Gastroesophageal sphincter (tissue), 3 donors: ENCODE results near the gene SLC66A1.

Experiments
- CTCF ChIP-seq, 4 experiments: fragments of 200-600 bp in 2 of 4; fragments of 450-650 bp in 2 of 4; sonication (generic) in 1 of 4; IDR thresholded peaks; one replicate each; pipeline ENCODE4 v1.5.1; 2017 to 2019; ENCODE audit warnings: antibody characterized with exemption in 4 of 4, mild to moderate bottlenecking in 2 of 4, moderate library complexity in 2 of 4
- EP300 ChIP-seq: sonication (generic); formaldehyde crosslinking; IDR thresholded peaks from one replicate; pipeline ENCODE4 v1.6.1; 2017; ENCODE audit warnings: antibody characterized with exemption, mild to moderate bottlenecking
- POLR2A ChIP-seq, 2 donors: fragments of 450-650 bp; IDR thresholded peaks; one replicate each; pipeline ENCODE4 v1.6.1; 2017; ENCODE audit warnings: antibody characterized with exemption in 2 of 2, mild to moderate bottlenecking in 2 of 2, moderate library complexity in 1 of 2

GRCh38 chr1:19354531-19354981, 42.4 kb downstream of the SLC66A1 start:
- TF ChIP-seq EP300 (no peak), CTCF (IDR thresholded peaks at IDR 0.05) (no peak), POLR2A (IDR thresholded peaks at IDR 0.05) (no peak)
